HCT116 (cell line): ENCODE measurements around the gene LAMP5. TPM values are rescaled to one million over a fixed set of nuclear protein-coding genes. Genes with fewer than 3 reads are reported as not detected.

Experiments used
- ATAC-seq: fragments of 200-7000 bp; cut with Tn5 transposase; 2 replicates; pipeline ENCODE4 v1.9.1; 2020; ENCODE audit warnings: mild to moderate bottlenecking, moderate library complexity
- BruUV-seq: library from RNA; stranded (reverse); fragments of 400-500 nt; replicated peaks from 2 replicates; lab custom pipeline; 2021; lab: Mats Ljungman, UMichigan
- CTCF ChIA-PET: fragments of 300-600 bp; sonication (Branson Sonifier 250); formaldehyde crosslinking; loops from one replicate; lab custom pipeline; 2021; ENCODE audit warnings: antibody characterized with exemption; lab: Charles Lee
- POLR2A ChIA-PET: fragments of 300-600, 350-600 bp; sonication (Branson Sonifier 250); formaldehyde crosslinking; loops from one replicate; lab custom pipeline; 2021; ENCODE audit warnings: antibody characterized with exemption; lab: Charles Lee
- RAD21 ChIA-PET, 2 experiments: fragments of 300-600 bp; sonication (Branson Sonifier 250); formaldehyde crosslinking; loops; one replicate each; lab custom pipeline; 2023; ENCODE audit warnings: low total read pairs in 2 of 2; ENCODE audit not compliant: uncharacterized antibody in 2 of 2, unreplicated experiment in 2 of 2, low non-redundant PET in 1 of 2; lab: Charles Lee
- DNase-seq: peaks from one replicate; pipeline ENCODE4 v3.0.0-alpha.2; 2010; ENCODE audit warnings: low read depth, low spot score
- H2AFZ ChIP-seq: fragments of 200-600 bp; shearing (Covaris generic), sonication (generic); 2 replicates; pipeline ENCODE4 v1.6.1; 2017; ENCODE audit warnings: low read depth, mixed run types, mixed read lengths, antibody characterized with exemption, low read length; ENCODE audit not compliant: poor library complexity, severe bottlenecking
- H3K27ac ChIP-seq: 2 replicates; pipeline ENCODE4 v1.5.1; 2012; ENCODE audit warnings: low read depth, low read length
- H3K27me3 ChIP-seq: fragments of 200-600 bp; sonication (generic); 2 replicates; pipeline ENCODE4 v1.6.1; 2016; ENCODE audit warnings: mixed run types, low read length, mixed read lengths; ENCODE audit not compliant: insufficient read depth
- H3K36me3 ChIP-seq, 2 experiments: fragments of 200-500 bp in 1 of 2; fragments of 200-600 bp in 1 of 2; sonication (Bioruptor generic) in 1 of 2; sonication (generic) in 1 of 2; 2 replicates each; pipeline versions ENCODE4 v1.5.1 to v1.6.1; 2014 to 2016; ENCODE audit warnings: low read length in 2 of 2, inconsistent platforms in 1 of 2, mixed read lengths in 1 of 2, mixed run types in 1 of 2; ENCODE audit not compliant: insufficient read depth in 2 of 2, control insufficient read depth in 1 of 2
- H3K4me1 ChIP-seq, 2 experiments: fragments of 200-600 bp in 1 of 2; sonication (generic) in 1 of 2; 2 replicates each; pipeline versions ENCODE4 v1.5.1 to v1.6.1; 2012 to 2017; ENCODE audit warnings: low read length in 2 of 2, inconsistent platforms in 1 of 2, mild to moderate bottlenecking in 1 of 2, mixed read lengths in 1 of 2, mixed run types in 1 of 2, moderate library complexity in 1 of 2; ENCODE audit not compliant: insufficient read depth in 2 of 2, control insufficient read depth in 1 of 2
- H3K4me2 ChIP-seq: fragments of 200-600 bp; sonication (generic); 2 replicates; pipeline ENCODE4 v1.6.1; 2017; ENCODE audit warnings: mixed run types, low read length, mixed read lengths
- H3K4me3 ChIP-seq, 2 experiments: fragments of 200-600 bp in 1 of 2; sonication (generic) in 1 of 2; replicated peaks in 1 of 2; 2 replicates each; pipeline ENCODE4 v1.5.1; 2011 to 2016; ENCODE audit warnings: low read length in 2 of 2, control low read depth in 1 of 2, low read depth in 1 of 2, mild to moderate bottlenecking in 1 of 2, mixed read lengths in 1 of 2, mixed run types in 1 of 2
- H3K79me2 ChIP-seq: fragments of 200-600 bp; sonication (generic); 2 replicates; pipeline ENCODE4 v1.6.1; 2017; ENCODE audit warnings: mild to moderate bottlenecking, mixed run types, low read length, moderate library complexity, mixed read lengths; ENCODE audit not compliant: insufficient read depth
- H3K9ac ChIP-seq: fragments of 200-600 bp; sonication (generic); 2 replicates; pipeline ENCODE4 v1.6.1; 2016; ENCODE audit warnings: low read length, mixed read lengths
- H3K9me2 ChIP-seq: fragments of 200-600 bp; sonication (generic), shearing (Covaris generic); 2 replicates; pipeline ENCODE4 v1.6.1; 2017; ENCODE audit warnings: mixed run types, mild to moderate bottlenecking, moderate library complexity; ENCODE audit not compliant: insufficient read depth
- H3K9me3 ChIP-seq, 2 experiments: fragments of 200-500 bp in 1 of 2; fragments of 200-600 bp in 1 of 2; sonication (Bioruptor generic) in 1 of 2; sonication (generic) in 1 of 2; 2 replicates each; pipeline ENCODE4 v1.6.1; 2014 to 2017; ENCODE audit warnings: low read length in 2 of 2, mixed read lengths in 2 of 2, inconsistent platforms in 1 of 2, low read depth in 1 of 2, mild to moderate bottlenecking in 1 of 2, mixed run types in 1 of 2, moderate library complexity in 1 of 2; ENCODE audit not compliant: control insufficient read depth in 1 of 2, insufficient read depth in 1 of 2
- H4K20me1 ChIP-seq: fragments of 200-600 bp; sonication (generic), shearing (Covaris generic); 2 replicates; pipeline ENCODE4 v1.6.1; 2017; ENCODE audit warnings: mixed run types, mild to moderate bottlenecking, moderate library complexity; ENCODE audit not compliant: insufficient read depth
- CEBPB ChIP-seq: IDR thresholded peaks from 2 replicates; pipeline ENCODE4 v1.6.1; 2012; ENCODE audit warnings: low read depth
- CTCF ChIP-seq, 3 experiments: fragments of 200-600 bp in 1 of 3; sonication (generic) in 1 of 3; IDR thresholded peaks in 2 of 3; conservative IDR thresholded peaks in 1 of 3; 2 replicates each; pipeline ENCODE4 v1.5.1; 2012 to 2017; ENCODE audit warnings: low read depth in 2 of 3, low read length in 2 of 3, antibody characterized with exemption in 1 of 3, borderline replicate concordance in 1 of 3, control low read depth in 1 of 3, mild to moderate bottlenecking in 1 of 3, mixed read lengths in 1 of 3, mixed run types in 1 of 3, moderate library complexity in 1 of 3; ENCODE audit not compliant: insufficient read depth in 1 of 3
- EGR1 ChIP-seq: IDR thresholded peaks from 2 replicates; pipeline ENCODE4 v1.6.1; 2012; ENCODE audit warnings: low read depth
- ELF1 ChIP-seq: IDR thresholded peaks from 2 replicates; pipeline ENCODE4 v1.6.1; 2012; ENCODE audit warnings: low read depth, borderline replicate concordance
- EZH2phosphoT487 ChIP-seq: fragments of 200-600 bp; IDR thresholded peaks from 2 replicates; pipeline ENCODE4 v1.6.1; 2018; ENCODE audit warnings: antibody characterized with exemption, borderline replicate concordance
- JUND ChIP-seq: IDR thresholded peaks from 2 replicates; pipeline ENCODE4 v1.6.1; 2012
- POLR2A ChIP-seq: IDR thresholded peaks from 2 replicates; pipeline ENCODE4 v1.7.0; 2011; ENCODE audit warnings: borderline replicate concordance; ENCODE audit not compliant: insufficient read depth, insufficient read length; ENCODE audit errors: extremely low read depth
- SIN3A ChIP-seq: IDR thresholded peaks from 2 replicates; pipeline ENCODE4 v1.6.1; 2012; ENCODE audit warnings: low read depth
- SRF ChIP-seq: IDR thresholded peaks from 2 replicates; pipeline ENCODE4 v1.6.1; 2012; ENCODE audit warnings: low read depth
- TCF7L2 ChIP-seq: IDR thresholded peaks from 2 replicates; pipeline ENCODE4 v1.7.0; 2011; ENCODE audit warnings: borderline replicate concordance, inconsistent platforms; ENCODE audit not compliant: insufficient read depth, insufficient read length; ENCODE audit errors: extremely low read depth
- YY1 ChIP-seq: IDR thresholded peaks from 2 replicates; pipeline ENCODE4 v1.6.1; 2011; ENCODE audit warnings: low read length, low read depth, moderate library complexity, mild to moderate bottlenecking; ENCODE audit not compliant: insufficient replicate concordance; ENCODE audit errors: extremely low read depth
- ZNF274 ChIP-seq: fragments of 200-500 bp; sonication (Bioruptor generic); IDR thresholded peaks from 2 replicates; pipeline ENCODE4 v1.6.1; 2014; ENCODE audit warnings: mild to moderate bottlenecking, low read depth, low read length, inconsistent platforms
- intact Hi-C: fragments of 100-400 bp; cut with micrococcal nuclease; formaldehyde crosslinking; loops from 2 replicates; pipeline ENCODE4 v1.10.0; 2022
- total RNA-seq: library from RNA; stranded (reverse); gene quantifications from one replicate; pipeline ENCODE4 v1.2.1, GENCODE V29; 2021; ENCODE audit not compliant: unreplicated experiment
- TF ChIP-seq, protein P1 (sequence below): IDR thresholded peaks from 2 replicates; pipeline ENCODE4 v1.6.1; 2012
- TF ChIP-seq, protein P2 (sequence below): IDR thresholded peaks from 2 replicates; pipeline ENCODE4 v1.6.1; 2012

LAMP5 gene
- total RNA-seq, 1 experiment from 2014 or later: not detected

DNA sequence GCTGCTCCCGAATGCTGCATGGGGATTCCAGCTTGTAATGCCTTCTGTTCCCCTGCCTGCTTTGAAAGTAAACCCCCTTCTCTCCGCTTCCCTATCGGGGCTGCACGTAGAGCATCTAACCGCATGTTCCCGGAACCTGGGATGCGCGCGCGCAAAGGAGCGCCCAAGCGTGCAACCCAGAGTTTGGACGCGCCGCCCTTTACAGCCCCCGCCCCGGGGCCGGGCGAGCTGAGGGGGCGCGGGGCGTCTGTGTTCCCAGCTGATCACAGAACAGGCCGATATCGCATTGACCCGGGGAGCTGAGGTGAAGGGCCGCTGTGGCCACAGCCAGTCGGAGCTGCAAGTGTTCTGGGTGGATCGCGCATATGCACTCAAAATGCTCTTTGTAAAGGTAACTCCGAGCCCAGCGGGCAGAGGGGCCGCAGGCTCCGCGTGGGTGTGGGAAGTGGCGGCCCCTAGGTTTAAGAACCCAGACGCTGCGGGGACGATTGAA, 1.4 kb downstream of the LAMP5 start:
- no peak overlapping the region for H2AFZ ChIP-seq
- no peaks in the 10 kb centered on the region for H3K36me3 ChIP-seq
- no peaks in the 10 kb centered on the region for H3K79me2 ChIP-seq
- BruUV-seq: no TSS peak
- peaks cover 41% of the 10 kb centered on the region for H3K27me3 ChIP-seq
- H3K27ac ChIP-seq: no peak overlapping the region
- H3K4me2 ChIP-seq: no peak overlapping the region
- H3K4me1 ChIP-seq: 0 out of 4 replicates have a peak, but pooled peaks cover 2 to 8% of the 10 kb centered on the region in 2 experiments
- ATAC-seq (no peak), DNase-seq (no peak)
- no peaks in the 10 kb centered on the region for H3K9me3 ChIP-seq
- RAD21 ChIA-PET: no interaction called here
- intact Hi-C loops: no loop called here
- H3K4me3 ChIP-seq: no peak overlapping the region
- no peaks in the 10 kb centered on the region for H4K20me1 ChIP-seq
- no peaks in the 10 kb centered on the region for H3K9me2 ChIP-seq
- CTCF ChIA-PET: no interaction called here
- TF ChIP-seq CEBPB (no peak), EGR1 (no peak)
- H3K9ac ChIP-seq: no peak overlapping the region
- POLR2A ChIA-PET: no interaction called here

DNA sequence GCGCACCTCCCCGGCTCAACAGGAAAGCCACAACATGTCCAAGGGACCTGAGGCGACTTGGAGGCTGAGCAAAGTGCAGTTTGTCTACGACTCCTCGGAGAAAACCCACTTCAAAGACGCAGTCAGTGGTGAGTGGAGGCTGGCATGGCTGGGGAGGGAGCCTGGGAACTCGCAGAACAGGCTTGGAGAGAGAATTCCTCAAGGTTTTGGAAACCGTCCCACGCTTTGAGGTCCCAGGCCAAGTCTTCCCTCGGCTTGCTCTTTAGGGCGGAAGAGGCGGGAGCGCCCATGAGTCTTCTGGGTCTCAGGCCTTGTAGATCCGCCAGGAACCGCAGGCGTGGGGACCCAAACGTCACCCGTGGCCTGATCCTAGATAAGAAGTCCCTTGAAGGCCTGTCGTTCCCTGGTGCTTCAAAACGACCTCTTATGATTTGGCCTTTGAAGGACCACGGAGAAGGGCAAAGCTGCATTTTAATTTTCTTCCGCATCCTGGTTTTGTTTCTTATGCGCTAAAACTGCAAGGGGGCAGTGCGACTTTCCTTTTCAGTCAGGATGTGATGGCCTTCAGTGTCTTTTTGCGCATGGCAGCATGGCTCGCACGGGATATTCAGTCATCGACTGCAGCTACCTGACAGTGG, 2.0 kb downstream of the LAMP5 start:
- H3K27ac ChIP-seq: no peak overlapping the region
- ChIA-PET RAD21 (no interaction called here), POLR2A (no interaction called here), CTCF (no interaction called here)
- no peaks in the 10 kb centered on the region for H3K9me3 ChIP-seq
- H3K79me2 ChIP-seq: no peaks in the 10 kb centered on the region
- no peak overlapping the region for H3K4me2 ChIP-seq
- no peaks in the 10 kb centered on the region for H3K36me3 ChIP-seq
- no peak overlapping the region for H3K4me3 ChIP-seq
- no peaks in the 10 kb centered on the region for H3K9me2 ChIP-seq
- BruUV-seq: no TSS peak
- 0 out of 4 replicates have a peak, but pooled peaks cover 2 to 8% of the 10 kb centered on the region in 2 experiments for H3K4me1 ChIP-seq
- peaks cover 44% of the 10 kb centered on the region for H3K27me3 ChIP-seq
- DNase-seq (peak; percentile 10), ATAC-seq (peak; percentile 67)
- intact Hi-C loops: no loop called here
- no peaks in the 10 kb centered on the region for H4K20me1 ChIP-seq
- H2AFZ ChIP-seq: no peak overlapping the region
- H3K9ac ChIP-seq: no peak overlapping the region
- TF ChIP-seq, protein P1, sequence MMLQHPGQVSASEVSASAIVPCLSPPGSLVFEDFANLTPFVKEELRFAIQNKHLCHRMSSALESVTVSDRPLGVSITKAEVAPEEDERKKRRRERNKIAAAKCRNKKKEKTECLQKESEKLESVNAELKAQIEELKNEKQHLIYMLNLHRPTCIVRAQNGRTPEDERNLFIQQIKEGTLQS: no peak
- TF ChIP-seq JUND (no peak), CEBPB (no peak), POLR2A (no peak), YY1 (no peak), TCF7L2 (no peak), CTCF (IDR thresholded peaks at IDR 0.05 in 2 of 3, conservative IDR thresholded peaks at IDR 0.05 in 1 of 3; ENCODE audit: borderline replicate concordance in 1 of 3, insufficient read depth in 1 of 3, low read depth in 2 of 3, low read length in 2 of 3) (no peak), ZNF274 (no peak), EGR1 (no peak), EZH2phosphoT487 (no peak), SRF (no peak), SIN3A (no peak), ELF1 (no peak)
- TF ChIP-seq, protein P2, sequence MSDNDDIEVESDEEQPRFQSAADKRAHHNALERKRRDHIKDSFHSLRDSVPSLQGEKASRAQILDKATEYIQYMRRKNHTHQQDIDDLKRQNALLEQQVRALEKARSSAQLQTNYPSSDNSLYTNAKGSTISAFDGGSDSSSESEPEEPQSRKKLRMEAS: no peak
